AG04449 (cell line): ENCODE data around the gene CDK16.

Experiments used
- CTCF ChIA-PET: fragments of 350-600 bp; formaldehyde crosslinking; extraction: SDS; loops from one replicate; lab custom pipeline; 2021; ENCODE audit warnings: antibody characterized with exemption; lab: Yijun Ruan, JAX
- POLR2A ChIA-PET: fragments of 400-600, 350-600 bp; formaldehyde crosslinking; extraction: SDS; loops from one replicate; lab custom pipeline; 2020; ENCODE audit warnings: antibody characterized with exemption, inconsistent platforms; lab: Yijun Ruan, JAX
- DNase-seq: peaks from one replicate; pipeline ENCODE4 v3.0.0-alpha.2; 2010; ENCODE audit warnings: low read depth, low spot score
- H3K4me3 ChIP-seq: 2 replicates; pipeline ENCODE4 v1.5.1; 2011; ENCODE audit warnings: low read depth, mild to moderate bottlenecking, control low read depth, low read length
- TF ChIP-seq, protein P1 (sequence below): IDR thresholded peaks from one replicate; pipeline ENCODE4 v1.5.1; 2011; ENCODE audit warnings: mild to moderate bottlenecking, moderate library complexity, low read length, control low read depth, inconsistent platforms; ENCODE audit not compliant: insufficient read depth; ENCODE audit errors: missing control alignments

Gene CDK16

DNA sequence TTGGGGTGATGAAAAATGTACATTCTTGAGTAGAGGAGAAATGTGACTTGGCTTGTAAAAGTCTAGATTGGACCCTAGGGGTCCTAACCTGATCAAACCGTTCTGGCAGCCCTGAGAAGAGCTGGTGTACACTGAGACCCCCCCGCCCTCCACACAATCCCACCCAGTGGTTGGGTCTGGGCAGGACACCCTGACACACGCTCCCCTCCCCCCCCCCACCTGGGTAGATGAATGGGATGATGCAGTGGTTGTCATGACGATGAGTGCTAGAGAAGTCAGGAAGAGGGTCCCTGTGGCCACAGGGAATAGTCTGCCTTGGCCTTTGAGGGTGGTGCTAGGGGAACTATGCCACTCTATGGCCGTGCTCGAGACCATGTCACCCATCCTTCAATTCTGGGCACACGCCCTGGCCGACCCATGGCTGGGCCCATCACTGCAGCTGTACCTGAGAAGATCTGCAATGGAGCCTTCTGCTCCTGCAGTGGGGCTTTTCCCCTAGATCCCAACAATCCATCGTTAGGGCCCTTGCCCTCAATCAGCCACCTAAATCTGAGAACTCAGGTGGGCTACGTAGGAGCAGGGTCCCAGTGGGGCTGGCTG lies 4.4 kb downstream of the CDK16 start:
- TF ChIP-seq, protein P1, sequence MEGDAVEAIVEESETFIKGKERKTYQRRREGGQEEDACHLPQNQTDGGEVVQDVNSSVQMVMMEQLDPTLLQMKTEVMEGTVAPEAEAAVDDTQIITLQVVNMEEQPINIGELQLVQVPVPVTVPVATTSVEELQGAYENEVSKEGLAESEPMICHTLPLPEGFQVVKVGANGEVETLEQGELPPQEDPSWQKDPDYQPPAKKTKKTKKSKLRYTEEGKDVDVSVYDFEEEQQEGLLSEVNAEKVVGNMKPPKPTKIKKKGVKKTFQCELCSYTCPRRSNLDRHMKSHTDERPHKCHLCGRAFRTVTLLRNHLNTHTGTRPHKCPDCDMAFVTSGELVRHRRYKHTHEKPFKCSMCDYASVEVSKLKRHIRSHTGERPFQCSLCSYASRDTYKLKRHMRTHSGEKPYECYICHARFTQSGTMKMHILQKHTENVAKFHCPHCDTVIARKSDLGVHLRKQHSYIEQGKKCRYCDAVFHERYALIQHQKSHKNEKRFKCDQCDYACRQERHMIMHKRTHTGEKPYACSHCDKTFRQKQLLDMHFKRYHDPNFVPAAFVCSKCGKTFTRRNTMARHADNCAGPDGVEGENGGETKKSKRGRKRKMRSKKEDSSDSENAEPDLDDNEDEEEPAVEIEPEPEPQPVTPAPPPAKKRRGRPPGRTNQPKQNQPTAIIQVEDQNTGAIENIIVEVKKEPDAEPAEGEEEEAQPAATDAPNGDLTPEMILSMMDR: no peak
- ChIA-PET POLR2A (interaction anchor here (1.5 kb wide), 1 partner anchor 10 kb away, joined by 5 read pairs; the partner anchor contains the start of gene USP11), CTCF (no interaction called here)
- DNase-seq: no peak
- no peak overlapping the region for H3K4me3 ChIP-seq

DNA sequence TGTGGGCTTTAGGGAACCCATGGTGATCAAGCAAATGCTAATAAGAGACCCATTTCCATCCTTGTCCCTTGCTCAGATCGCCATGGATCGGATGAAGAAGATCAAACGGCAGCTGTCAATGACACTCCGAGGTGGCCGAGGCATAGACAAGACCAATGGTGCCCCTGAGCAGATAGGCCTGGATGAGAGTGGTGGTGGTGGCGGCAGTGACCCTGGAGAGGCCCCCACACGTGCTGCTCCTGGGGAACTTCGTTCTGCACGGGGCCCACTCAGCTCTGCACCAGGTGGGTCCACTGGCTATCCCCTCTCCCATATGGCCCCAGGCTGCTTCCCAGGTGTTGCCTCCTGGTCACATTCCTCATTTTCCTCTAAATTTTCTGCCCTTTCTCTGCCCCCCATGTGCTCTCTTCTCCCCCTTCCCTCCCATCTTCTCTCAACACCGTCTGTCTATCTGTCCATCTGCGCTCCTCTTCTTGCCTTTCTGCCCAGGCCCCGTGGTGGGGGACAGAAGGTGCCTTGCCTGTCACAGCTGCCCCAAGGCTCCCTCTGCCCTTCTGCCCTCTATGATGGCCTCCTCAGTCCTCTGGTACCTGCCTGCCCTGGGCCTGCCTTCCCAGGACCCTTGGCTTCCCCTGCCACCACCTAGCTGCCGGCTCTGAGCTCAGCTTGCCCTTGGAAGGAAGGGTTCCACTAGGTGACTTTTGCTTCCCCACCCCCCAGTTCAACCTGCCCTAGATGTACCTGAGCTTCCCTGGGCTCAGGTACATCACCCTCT lies 5.2 kb downstream of the CDK16 start:
- TF ChIP-seq, protein P1: no peak
- no peak overlapping the region for H3K4me3 ChIP-seq
- ChIA-PET CTCF (no interaction called here), POLR2A (no interaction called here)
- no peak for DNase-seq

DNA sequence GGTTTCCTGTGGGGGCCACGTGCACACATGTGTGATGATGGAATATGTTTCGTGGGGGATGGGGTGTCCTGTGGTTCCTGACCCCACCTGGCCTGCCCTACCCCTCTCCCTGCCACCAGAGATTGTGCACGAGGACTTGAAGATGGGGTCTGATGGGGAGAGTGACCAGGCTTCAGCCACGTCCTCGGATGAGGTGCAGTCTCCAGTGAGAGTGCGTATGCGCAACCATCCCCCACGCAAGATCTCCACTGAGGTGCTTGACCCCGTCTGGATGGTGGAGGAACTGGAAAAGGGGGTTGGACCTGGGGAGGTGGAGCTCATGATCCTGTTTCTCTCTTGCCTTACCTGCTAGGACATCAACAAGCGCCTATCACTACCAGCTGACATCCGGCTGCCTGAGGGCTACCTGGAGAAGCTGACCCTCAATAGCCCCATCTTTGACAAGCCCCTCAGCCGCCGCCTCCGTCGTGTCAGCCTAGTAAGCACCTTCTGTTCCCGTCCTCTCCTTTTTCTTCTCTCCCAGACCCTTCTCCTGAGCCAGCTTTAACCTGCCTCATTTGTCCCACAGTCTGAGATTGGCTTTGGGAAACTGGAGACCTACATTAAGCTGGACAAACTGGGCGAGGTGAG lies 5.9 kb downstream of the CDK16 start:
- TF ChIP-seq, protein P1: no peak
- no peak for DNase-seq
- H3K4me3 ChIP-seq: no peak overlapping the region
- ChIA-PET CTCF (no interaction called here), POLR2A (no interaction called here)

GRCh38 chrX:47224896-47225290 lies 6.4 kb downstream of the CDK16 start:
- ChIA-PET POLR2A (no interaction called here), CTCF (no interaction called here)
- DNase-seq: no peak
- H3K4me3 ChIP-seq: no peak overlapping the region
- TF ChIP-seq, protein P1: no peak

- TF ChIP-seq, protein P1: no peak
- POLR2A ChIA-PET: no interaction called here
- no peak for DNase-seq
- H3K4me3 ChIP-seq: no peak overlapping the region
- CTCF ChIA-PET: no interaction called here
Measured at GRCh38 chrX:47226071-47226470, 7.6 kb downstream of the CDK16 start.
